Measurements from ENCODE around the gene DDX56. TPM values are rescaled to one million over a fixed set of nuclear protein-coding genes. Genes with fewer than 3 reads are reported as not detected.
A peak's percentile ranks its signal among the peaks of the same experiment; 100 is the strongest.

DDX56 gene
- total RNA-seq, 1 donor from 2014 or later = 49.1 TPM

GRCh38 chr7:44615149-44615611 is 41.5 kb upstream of the DDX56 start:
- Histone ChIP-seq H3K4me1 (ENCODE audit: control insufficient read depth in 3 of 3, insufficient read depth in 3 of 3, low read length in 3 of 3) (peaks cover 24 to 48% (median 34%) of the 10 kb centered on the region in 3 donors), H3K9me3 (ENCODE audit: control insufficient read depth in 3 of 3, low read length in 3 of 3) (no peaks in the 10 kb centered on the region), H3K36me3 (ENCODE audit: control insufficient read depth in 3 of 3, insufficient read depth in 3 of 3, low read length in 3 of 3) (peaks cover 0 to 3% (median 0%) of the 10 kb centered on the region in 3 donors), H3K27ac (ENCODE audit: low read depth, low read length) (no peak overlapping the region), H3K4me3 (ENCODE audit: low read length in 3 of 3) (peak overlapping the region in 2 of 3 donors; percentile 13 to 45), H3K27me3 (ENCODE audit: control insufficient read depth in 3 of 3, insufficient read depth in 3 of 3, low read length in 3 of 3) (no peaks in the 10 kb centered on the region), H3K9ac (ENCODE audit: low read depth in 1 of 3, low read length in 3 of 3) (no peak overlapping the region)

GRCh38 chr7:44609829-44610228 is 36.1 kb upstream of the DDX56 start:
- Histone ChIP-seq H3K27ac (ENCODE audit: low read depth, low read length) (no peak overlapping the region), H3K9me3 (ENCODE audit: control insufficient read depth in 3 of 3, low read length in 3 of 3) (no peaks in the 10 kb centered on the region), H3K27me3 (ENCODE audit: control insufficient read depth in 3 of 3, insufficient read depth in 3 of 3, low read length in 3 of 3) (no peaks in the 10 kb centered on the region), H3K36me3 (ENCODE audit: control insufficient read depth in 3 of 3, insufficient read depth in 3 of 3, low read length in 3 of 3) (peaks cover 0 to 2% (median 0%) of the 10 kb centered on the region in 3 donors), H3K4me3 (ENCODE audit: low read length in 3 of 3) (no peak overlapping the region), H3K9ac (ENCODE audit: low read depth in 1 of 3, low read length in 3 of 3) (no peak overlapping the region), H3K4me1 (ENCODE audit: control insufficient read depth in 3 of 3, insufficient read depth in 3 of 3, low read length in 3 of 3) (peaks cover 12 to 27% (median 12%) of the 10 kb centered on the region in 3 donors)

- H3K4me3 ChIP-seq (ENCODE audit: low read length in 3 of 3) = no peak overlapping the region
- no peaks in the 10 kb centered on the region for H3K9me3 ChIP-seq (ENCODE audit: control insufficient read depth in 3 of 3, low read length in 3 of 3)
- no peak overlapping the region for H3K9ac ChIP-seq (ENCODE audit: low read depth in 1 of 3, low read length in 3 of 3)
- peaks cover 0 to 2% (median 0%) of the 10 kb centered on the region in 3 donors for H3K36me3 ChIP-seq (ENCODE audit: control insufficient read depth in 3 of 3, insufficient read depth in 3 of 3, low read length in 3 of 3)
- no peaks in the 10 kb centered on the region for H3K27me3 ChIP-seq (ENCODE audit: control insufficient read depth in 3 of 3, insufficient read depth in 3 of 3, low read length in 3 of 3)
- H3K27ac ChIP-seq (ENCODE audit: low read depth, low read length) = no peak overlapping the region
- H3K4me1 ChIP-seq (ENCODE audit: control insufficient read depth in 3 of 3, insufficient read depth in 3 of 3, low read length in 3 of 3) = peaks cover 6 to 23% (median 8%) of the 10 kb centered on the region in 3 donors
Measured at GRCh38 chr7:44608916-44609648, 35.4 kb upstream of the DDX56 start.

- Histone ChIP-seq H3K9me3 (ENCODE audit: control insufficient read depth in 3 of 3, low read length in 3 of 3) (no peaks in the 10 kb centered on the region), H3K36me3 (ENCODE audit: control insufficient read depth in 3 of 3, insufficient read depth in 3 of 3, low read length in 3 of 3) (peaks cover 0 to 2% (median 0%) of the 10 kb centered on the region in 3 donors), H3K27ac (ENCODE audit: low read depth, low read length) (peak overlapping the region; percentile 96), H3K4me3 (ENCODE audit: low read length in 3 of 3) (peak overlapping the region; percentile 95 to 96 (median 95)), H3K27me3 (ENCODE audit: control insufficient read depth in 3 of 3, insufficient read depth in 3 of 3, low read length in 3 of 3) (no peaks in the 10 kb centered on the region), H3K4me1 (ENCODE audit: control insufficient read depth in 3 of 3, insufficient read depth in 3 of 3, low read length in 3 of 3) (peaks cover 6 to 23% (median 8%) of the 10 kb centered on the region in 3 donors), H3K9ac (ENCODE audit: low read depth in 1 of 3, low read length in 3 of 3) (peak overlapping the region; percentile 91 to 96 (median 96))
Measured at GRCh38 chr7:44607141-44608068, 33.7 kb upstream of the DDX56 start.

- peak within 1 kb of the TSS; percentile 95 to 96 (median 95) for H3K4me3 ChIP-seq (ENCODE audit: low read length in 3 of 3)
- peak within 1 kb of the TSS; percentile 96 for H3K27ac ChIP-seq (ENCODE audit: low read depth, low read length)
- H3K36me3 ChIP-seq (ENCODE audit: control insufficient read depth in 3 of 3, insufficient read depth in 3 of 3, low read length in 3 of 3) = peaks cover 0 to 2% (median 0%) of the 10 kb centered on the region in 3 donors
- H3K9me3 ChIP-seq (ENCODE audit: control insufficient read depth in 3 of 3, low read length in 3 of 3) = no peaks in the 10 kb centered on the region
- H3K9ac ChIP-seq (ENCODE audit: low read depth in 1 of 3, low read length in 3 of 3) = peak within 1 kb of the TSS; percentile 91 to 96 (median 96)
- H3K4me1 ChIP-seq (ENCODE audit: control insufficient read depth in 3 of 3, insufficient read depth in 3 of 3, low read length in 3 of 3) = peaks cover 6 to 23% (median 8%) of the 10 kb centered on the region in 3 donors
- no peaks in the 10 kb centered on the region for H3K27me3 ChIP-seq (ENCODE audit: control insufficient read depth in 3 of 3, insufficient read depth in 3 of 3, low read length in 3 of 3)
Measured at GRCh38 chr7:44606341-44607140, 32.8 kb upstream of the DDX56 start, which contains the start of gene OGDH. Gene OGDH, plus strand, starts transcription at chr7:44606627. Its CDS starts 17,717 bp downstream, at chr7:44624344.

GRCh38 chr7:44604941-44605340 is 31.2 kb upstream of the DDX56 start:
- no peak overlapping the region for H3K9ac ChIP-seq (ENCODE audit: low read depth in 1 of 3, low read length in 3 of 3)
- no peaks in the 10 kb centered on the region for H3K9me3 ChIP-seq (ENCODE audit: control insufficient read depth in 3 of 3, low read length in 3 of 3)
- H3K36me3 ChIP-seq (ENCODE audit: control insufficient read depth in 3 of 3, insufficient read depth in 3 of 3, low read length in 3 of 3) = peaks cover 0 to 2% (median 0%) of the 10 kb centered on the region in 3 donors
- H3K4me3 ChIP-seq (ENCODE audit: low read length in 3 of 3) = no peak overlapping the region
- H3K27ac ChIP-seq (ENCODE audit: low read depth, low read length) = no peak overlapping the region
- H3K4me1 ChIP-seq (ENCODE audit: control insufficient read depth in 3 of 3, insufficient read depth in 3 of 3, low read length in 3 of 3) = peaks cover 6 to 23% (median 8%) of the 10 kb centered on the region in 3 donors
- H3K27me3 ChIP-seq (ENCODE audit: control insufficient read depth in 3 of 3, insufficient read depth in 3 of 3, low read length in 3 of 3) = no peaks in the 10 kb centered on the region

- no peak overlapping the region for H3K9ac ChIP-seq (ENCODE audit: low read depth in 1 of 3, low read length in 3 of 3)
- H3K27ac ChIP-seq (ENCODE audit: low read depth, low read length) = no peak overlapping the region
- peaks cover 3 to 16% (median 3%) of the 10 kb centered on the region in 3 donors for H3K4me1 ChIP-seq (ENCODE audit: control insufficient read depth in 3 of 3, insufficient read depth in 3 of 3, low read length in 3 of 3)
- H3K36me3 ChIP-seq (ENCODE audit: control insufficient read depth in 3 of 3, insufficient read depth in 3 of 3, low read length in 3 of 3) = peaks cover 0 to 2% (median 0%) of the 10 kb centered on the region in 3 donors
- no peaks in the 10 kb centered on the region for H3K27me3 ChIP-seq (ENCODE audit: control insufficient read depth in 3 of 3, insufficient read depth in 3 of 3, low read length in 3 of 3)
- no peak overlapping the region for H3K4me3 ChIP-seq (ENCODE audit: low read length in 3 of 3)
- no peaks in the 10 kb centered on the region for H3K9me3 ChIP-seq (ENCODE audit: control insufficient read depth in 3 of 3, low read length in 3 of 3)
Measured at GRCh38 chr7:44603193-44603592, 29.5 kb upstream of the DDX56 start.

- H3K27me3 ChIP-seq (ENCODE audit: control insufficient read depth in 3 of 3, insufficient read depth in 3 of 3, low read length in 3 of 3) = no peaks in the 10 kb centered on the region
- H3K9me3 ChIP-seq (ENCODE audit: control insufficient read depth in 3 of 3, low read length in 3 of 3) = no peaks in the 10 kb centered on the region
- no peak overlapping the region for H3K9ac ChIP-seq (ENCODE audit: low read depth in 1 of 3, low read length in 3 of 3)
Measured at GRCh38 chr7:44602576-44602910, 28.8 kb upstream of the DDX56 start.

GRCh38 chr7:44599222-44599621 is 25.5 kb upstream of the DDX56 start:
- Histone ChIP-seq H3K4me1 (ENCODE audit: control insufficient read depth in 3 of 3, insufficient read depth in 3 of 3, low read length in 3 of 3) (peaks cover 6 to 9% (median 8%) of the 10 kb centered on the region in 3 donors), H3K36me3 (ENCODE audit: control insufficient read depth in 3 of 3, insufficient read depth in 3 of 3, low read length in 3 of 3) (no peaks in the 10 kb centered on the region), H3K4me3 (ENCODE audit: low read length in 3 of 3) (no peak overlapping the region), H3K9me3 (ENCODE audit: control insufficient read depth in 3 of 3, low read length in 3 of 3) (no peaks in the 10 kb centered on the region), H3K27me3 (ENCODE audit: control insufficient read depth in 3 of 3, insufficient read depth in 3 of 3, low read length in 3 of 3) (no peaks in the 10 kb centered on the region), H3K9ac (ENCODE audit: low read depth in 1 of 3, low read length in 3 of 3) (no peak overlapping the region), H3K27ac (ENCODE audit: low read depth, low read length) (no peak overlapping the region)

More at GRCh38 chr7:44602576-44602910, 28.8 kb upstream of the DDX56 start:
- peaks cover 0 to 10% (median 3%) of the 10 kb centered on the region in 3 donors for H3K4me1 ChIP-seq (ENCODE audit: control insufficient read depth in 3 of 3, insufficient read depth in 3 of 3, low read length in 3 of 3)
- no peak overlapping the region for H3K27ac ChIP-seq (ENCODE audit: low read depth, low read length)
- no peak overlapping the region for H3K4me3 ChIP-seq (ENCODE audit: low read length in 3 of 3)
- no peaks in the 10 kb centered on the region for H3K36me3 ChIP-seq (ENCODE audit: control insufficient read depth in 3 of 3, insufficient read depth in 3 of 3, low read length in 3 of 3)

All from skeletal muscle tissue (tissue), 4 donors.